WTC11 (cell line): ENCODE measurements around the gene THSD4. TPM values are rescaled to one million over a fixed set of nuclear protein-coding genes. Genes with fewer than 3 reads are reported as not detected.
A peak's percentile ranks its signal among the peaks of the same experiment; 100 is the strongest.

Experiments
- ATAC-seq: fragments of 200-7000 bp; cut with Tn5 transposase; 2 replicates; pipeline ENCODE4 v1.10.0; 2021; ENCODE audit warnings: mild to moderate bottlenecking, moderate library complexity
- CTCF ChIA-PET: fragments of 300-600 bp; sonication (Branson Sonifier 250); formaldehyde crosslinking; loops from one replicate; lab custom pipeline; 2021; ENCODE audit warnings: antibody characterized with exemption; lab: Charles Lee
- POLR2A ChIA-PET: fragments of 350-600 bp; sonication (Branson Sonifier 250); formaldehyde crosslinking; loops from one replicate; lab custom pipeline; 2021; ENCODE audit warnings: antibody characterized with exemption; lab: Charles Lee
- DNase-seq: peaks from one replicate; pipeline ENCODE4 v3.0.0; 2021; ENCODE audit warnings: low spot score
- H3K27ac Mint-ChIP-seq: 2 replicates; pipeline ENCODE4 v1.8.0; 2021; ENCODE audit warnings: mixed read lengths
- H3K27me3 Mint-ChIP-seq: 2 replicates; pipeline ENCODE4 v1.8.0; 2021; ENCODE audit warnings: low read depth, mild to moderate bottlenecking, moderate library complexity, mixed read lengths
- H3K36me3 Mint-ChIP-seq: 2 replicates; pipeline ENCODE4 v1.8.0; 2021; ENCODE audit warnings: mixed read lengths
- H3K4me1 Mint-ChIP-seq: 2 replicates; pipeline ENCODE4 v1.8.0; 2022; ENCODE audit warnings: mixed read lengths
- H3K4me3 Mint-ChIP-seq: 2 replicates; pipeline ENCODE4 v1.8.0; 2021; ENCODE audit warnings: mild to moderate bottlenecking, moderate library complexity, mixed read lengths
- H3K9me3 Mint-ChIP-seq: 2 replicates; pipeline ENCODE4 v1.8.0; 2021; ENCODE audit warnings: mixed read lengths
- AFF4 ChIP-seq: sonication (generic); formaldehyde crosslinking; IDR thresholded peaks from 2 replicates; pipeline ENCODE4 v1.8.1; 2023; ENCODE audit warnings: mild to moderate bottlenecking, missing genetic modification reagents, borderline replicate concordance
- ATF3 ChIP-seq: sonication (generic); formaldehyde crosslinking; conservative IDR thresholded peaks from 2 replicates; pipeline ENCODE4 v1.8.1; 2022; ENCODE audit warnings: mild to moderate bottlenecking, missing genetic modification reagents
- CTCF ChIP-seq: fragments of 200-600 bp; IDR thresholded peaks from 2 replicates; pipeline ENCODE4 v1.8.0; 2022; ENCODE audit warnings: antibody characterized with exemption
- EMX1 ChIP-seq: fragments of 250-450 bp; sonication (Bioruptor Pico); IDR thresholded peaks from 2 replicates; pipeline ENCODE4 v1.8.0; 2021; ENCODE audit warnings: mild to moderate bottlenecking
- NFATC4 ChIP-seq: fragments of 250-450 bp; sonication (Bioruptor Pico); IDR thresholded peaks from 2 replicates; pipeline ENCODE4 v1.9.0; 2021; ENCODE audit warnings: mild to moderate bottlenecking
- PRRX2 ChIP-seq: fragments of 250-450 bp; sonication (Bioruptor Pico); IDR thresholded peaks from 2 replicates; pipeline ENCODE4 v1.8.0; 2021; ENCODE audit warnings: mild to moderate bottlenecking
- SMAD3 ChIP-seq: sonication (generic); formaldehyde crosslinking; IDR thresholded peaks from 2 replicates; pipeline ENCODE4 v1.8.0; 2022; ENCODE audit warnings: missing genetic modification reagents, mild to moderate bottlenecking, borderline replicate concordance
- SMAD4 ChIP-seq: sonication (generic); formaldehyde crosslinking; IDR thresholded peaks from 2 replicates; pipeline ENCODE4 v1.8.0; 2022; ENCODE audit warnings: mild to moderate bottlenecking, missing genetic modification reagents
- ZBTB21 ChIP-seq: sonication (generic); formaldehyde crosslinking; IDR thresholded peaks from 2 replicates; pipeline ENCODE4 v1.8.1; 2023; ENCODE audit warnings: mild to moderate bottlenecking, missing genetic modification reagents, borderline replicate concordance
- ZNF121 ChIP-seq: sonication (generic); formaldehyde crosslinking; IDR thresholded peaks from 2 replicates; pipeline ENCODE4 v1.8.0; 2023; ENCODE audit warnings: missing genetic modification reagents
- ZNF317 ChIP-seq: sonication (generic); formaldehyde crosslinking; IDR thresholded peaks from 2 replicates; pipeline ENCODE4 v1.8.1; 2023; ENCODE audit warnings: low read depth, mild to moderate bottlenecking, moderate library complexity, missing genetic modification reagents, borderline replicate concordance
- ZNF532 ChIP-seq: fragments of 250-450 bp; sonication (Bioruptor Pico); IDR thresholded peaks from 2 replicates; pipeline ENCODE4 v1.9.0; 2021; ENCODE audit warnings: mild to moderate bottlenecking, borderline replicate concordance
- ZNF671 ChIP-seq: fragments of 250-450 bp; sonication (Bioruptor Pico); IDR thresholded peaks from 2 replicates; pipeline ENCODE4 v1.8.0; 2021; ENCODE audit warnings: mild to moderate bottlenecking
- total RNA-seq: library from RNA; stranded (reverse); gene quantifications from 3 replicates; pipeline ENCODE4 v1.2.3, GENCODE V29; 2021
- TF ChIP-seq, protein P1 (sequence below): sonication (generic); formaldehyde crosslinking; IDR thresholded peaks from 2 replicates; pipeline ENCODE4 v1.8.1; 2022; ENCODE audit warnings: low read depth, missing genetic modification reagents, borderline replicate concordance
- TF ChIP-seq, protein P2 (sequence below): sonication (generic); formaldehyde crosslinking; IDR thresholded peaks from 2 replicates; pipeline ENCODE4 v1.8.0; 2022; ENCODE audit warnings: mild to moderate bottlenecking, missing genetic modification reagents
- TF ChIP-seq, protein P3 (sequence below): fragments of 250-450 bp; sonication (Bioruptor Pico); conservative IDR thresholded peaks from 2 replicates; pipeline ENCODE4 v1.9.0; 2021; ENCODE audit warnings: mild to moderate bottlenecking

The THSD4 gene
- total RNA-seq, 1 experiment from 2014 or later: 7.8 TPM

DNA sequence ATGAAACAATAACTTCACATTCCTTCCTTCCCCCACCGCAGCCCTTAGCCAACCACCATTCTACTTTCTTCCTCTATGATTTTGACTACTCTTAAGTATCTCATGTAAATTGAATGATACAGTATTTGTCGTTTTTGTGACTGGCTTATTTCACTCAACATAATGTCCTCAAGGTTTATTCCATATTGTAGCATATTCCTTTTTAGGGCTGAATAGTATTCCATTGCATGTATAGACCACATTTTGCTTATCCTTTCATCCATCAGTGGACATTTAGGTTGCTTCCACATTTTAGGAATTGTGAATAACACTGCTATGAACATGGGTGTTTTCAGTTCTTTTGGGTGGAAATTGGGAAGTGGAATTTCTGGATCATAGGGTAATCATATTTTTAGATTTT, 106.1 kb downstream of the THSD4 start:
- ChIA-PET CTCF (no interaction called here), POLR2A (no interaction called here)
- TF ChIP-seq CTCF (no peak), NFATC4 (CRISPR knock-in tag) (no peak), ZNF121 (CRISPR knock-in tag) (no peak), ZNF532 (no peak), ATF3 (CRISPR knock-in tag) (no peak), ZNF317 (CRISPR knock-in tag) (no peak), SMAD3 (CRISPR knock-in tag) (no peak), AFF4 (CRISPR knock-in tag) (no peak), EMX1 (CRISPR knock-in tag) (no peak)
- TF ChIP-seq, protein P1, sequence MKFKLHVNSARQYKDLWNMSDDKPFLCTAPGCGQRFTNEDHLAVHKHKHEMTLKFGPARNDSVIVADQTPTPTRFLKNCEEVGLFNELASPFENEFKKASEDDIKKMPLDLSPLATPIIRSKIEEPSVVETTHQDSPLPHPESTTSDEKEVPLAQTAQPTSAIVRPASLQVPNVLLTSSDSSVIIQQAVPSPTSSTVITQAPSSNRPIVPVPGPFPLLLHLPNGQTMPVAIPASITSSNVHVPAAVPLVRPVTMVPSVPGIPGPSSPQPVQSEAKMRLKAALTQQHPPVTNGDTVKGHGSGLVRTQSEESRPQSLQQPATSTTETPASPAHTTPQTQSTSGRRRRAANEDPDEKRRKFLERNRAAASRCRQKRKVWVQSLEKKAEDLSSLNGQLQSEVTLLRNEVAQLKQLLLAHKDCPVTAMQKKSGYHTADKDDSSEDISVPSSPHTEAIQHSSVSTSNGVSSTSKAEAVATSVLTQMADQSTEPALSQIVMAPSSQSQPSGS: no peak
- TF ChIP-seq, protein P2, sequence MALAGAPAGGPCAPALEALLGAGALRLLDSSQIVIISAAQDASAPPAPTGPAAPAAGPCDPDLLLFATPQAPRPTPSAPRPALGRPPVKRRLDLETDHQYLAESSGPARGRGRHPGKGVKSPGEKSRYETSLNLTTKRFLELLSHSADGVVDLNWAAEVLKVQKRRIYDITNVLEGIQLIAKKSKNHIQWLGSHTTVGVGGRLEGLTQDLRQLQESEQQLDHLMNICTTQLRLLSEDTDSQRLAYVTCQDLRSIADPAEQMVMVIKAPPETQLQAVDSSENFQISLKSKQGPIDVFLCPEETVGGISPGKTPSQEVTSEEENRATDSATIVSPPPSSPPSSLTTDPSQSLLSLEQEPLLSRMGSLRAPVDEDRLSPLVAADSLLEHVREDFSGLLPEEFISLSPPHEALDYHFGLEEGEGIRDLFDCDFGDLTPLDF: no peak
- ATAC-seq: no peak
- Mint-ChIP-seq H3K36me3 (no peaks in the 10 kb centered on the region), H3K27ac (no peak overlapping the region), H3K9me3 (peaks cover 13% of the 10 kb centered on the region), H3K4me1 (peaks cover 11% of the 10 kb centered on the region), H3K4me3 (no peak overlapping the region), H3K27me3 (no peaks in the 10 kb centered on the region; the same call in 1 of the 2 replicates)
- no peak for DNase-seq

GRCh38 chr15:71223516-71223915, 108.2 kb downstream of the THSD4 start:
- ATAC-seq (no peak), DNase-seq (no peak)
- ChIA-PET CTCF (no interaction called here), POLR2A (no interaction called here)
- Mint-ChIP-seq H3K27me3 (no peaks in the 10 kb centered on the region), H3K4me1 (peaks cover 30% of the 10 kb centered on the region)
- TF ChIP-seq ZBTB21 (no peak), ZNF671 (no peak), AFF4 (CRISPR knock-in tag) (no peak), PRRX2 (CRISPR knock-in tag) (no peak), SMAD4 (no peak)
- TF ChIP-seq, protein P3, sequence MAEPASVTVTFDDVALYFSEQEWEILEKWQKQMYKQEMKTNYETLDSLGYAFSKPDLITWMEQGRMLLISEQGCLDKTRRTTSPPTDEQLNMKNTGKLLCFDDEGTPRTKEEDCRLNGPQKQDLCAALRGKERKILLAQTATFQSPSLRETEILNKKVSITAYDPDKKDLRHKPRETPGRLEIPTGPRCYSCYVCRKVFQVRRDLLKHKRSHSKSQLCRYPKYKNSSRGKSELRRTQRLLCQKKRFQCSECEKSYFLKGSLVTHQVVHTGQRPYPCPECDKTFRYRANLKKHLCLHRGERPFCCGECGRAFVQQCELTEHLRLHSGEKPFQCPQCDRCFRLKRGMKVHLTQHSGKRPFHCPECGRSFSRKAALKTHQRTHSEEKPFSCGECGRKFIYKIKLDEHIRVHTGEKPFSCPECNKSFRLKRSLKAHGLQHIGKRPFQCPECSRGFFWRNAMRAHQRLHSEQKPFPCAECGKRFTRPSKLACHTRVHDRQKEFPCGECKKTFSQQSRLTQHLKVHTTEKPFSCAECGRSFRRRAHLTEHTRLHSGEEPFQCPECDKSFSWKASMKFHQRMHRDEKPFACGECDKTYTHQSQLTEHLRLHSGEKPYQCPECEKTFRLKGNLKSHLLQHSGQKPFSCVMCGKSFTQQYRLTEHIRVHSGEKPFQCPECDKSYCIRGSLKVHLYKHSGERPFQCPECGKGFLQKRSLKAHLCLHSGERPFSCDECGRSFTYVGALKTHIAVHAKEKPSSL (CRISPR knock-in tag): no peak
- TF ChIP-seq, all 79 proteins: peak for 0
- Mint-ChIP-seq H3K27ac (peak overlapping the region; percentile 11; the same call in 1 of the 2 replicates), H3K36me3 (no peaks in the 10 kb centered on the region), H3K4me3 (no peak overlapping the region), H3K9me3 (peaks cover 13% of the 10 kb centered on the region)
